Esophagus squamous epithelium (tissue), 5 donors: ENCODE data around the gene NANOS2. TPM values are rescaled to one million over a fixed set of nuclear protein-coding genes. Genes with fewer than 3 reads are reported as not detected.

Source experiments
- DNase-seq: peaks from one replicate; lab custom pipeline; 2025; lab: John Stamatoyannopoulos, UW
- H3K27ac ChIP-seq, 4 donors: fragments of 200-600 bp; sonication (generic); one replicate each; pipeline ENCODE4 v1.5.1; 2016 to 2019; ENCODE audit warnings: mild to moderate bottlenecking in 1 of 4
- H3K27me3 ChIP-seq, 4 donors: fragments of 200-600 bp; sonication (generic); 1 replicate in 3 of 4; 2 replicates in 1 of 4; pipeline versions ENCODE4 v1.5.1 to v1.6.0; 2017 to 2021; ENCODE audit warnings: antibody characterized with exemption in 1 of 4
- H3K36me3 ChIP-seq, 3 donors: fragments of 200-600 bp; sonication (generic); one replicate each; pipeline ENCODE4 v1.5.1; 2016 to 2019
- H3K4me1 ChIP-seq, 3 donors: fragments of 200-600 bp; sonication (generic); one replicate each; pipeline ENCODE4 v1.5.1; 2017 to 2019
- H3K4me3 ChIP-seq, 4 donors: fragments of 200-600 bp; sonication (generic); 1 replicate in 3 of 4; 2 replicates in 1 of 4; pipeline ENCODE4 v1.5.1; 2016 to 2019; ENCODE audit warnings: mild to moderate bottlenecking in 2 of 4, moderate library complexity in 1 of 4
- H3K9me3 ChIP-seq, 3 donors: fragments of 200-600 bp; sonication (generic); one replicate each; pipeline ENCODE4 v1.5.1; 2016 to 2019
- CTCF ChIP-seq, 6 experiments: fragments of 450-650 bp in 4 of 6; fragments of 200-600 bp in 2 of 6; sonication (generic) in 2 of 6; IDR thresholded peaks; one replicate each; pipeline ENCODE4 v1.5.1; 2016 to 2019; ENCODE audit warnings: antibody characterized with exemption in 6 of 6, mild to moderate bottlenecking in 4 of 6, moderate library complexity in 4 of 6
- POLR2A ChIP-seq, 4 donors: fragments of 450-650 bp; IDR thresholded peaks; one replicate each; pipeline ENCODE4 v1.6.1; 2017; ENCODE audit warnings: antibody characterized with exemption in 4 of 4, mild to moderate bottlenecking in 4 of 4, moderate library complexity in 3 of 4
- WGBS, 2 donors: methylation state at CpG; one replicate each; pipeline ENCODE4 v1.1.5; 2018; 5-methylcytosine and 5-hydroxymethylcytosine counted together
- intact Hi-C: fragments of 100-400 bp; cut with DNase I; formaldehyde crosslinking; loops from one replicate; pipeline ENCODE4 v1.15.0; 2022
- total RNA-seq, 4 donors: library from RNA; depleted of rRNA; stranded (reverse); fragments of >200 nt; gene quantifications; one replicate each; pipeline ENCODE4 v1.1.0, GENCODE V29; 2016
- donor health status: DM: yes; HTN: yes; CAD: no.

Gene NANOS2
- total RNA-seq, 4 donors from 2014 or later = not detected

GRCh38 chr19:45906221-45906620 is 8.4 kb downstream of the NANOS2 start:
- peaks cover 0 to 6% (median 0%) of the 10 kb centered on the region in 4 donors for H3K27me3 ChIP-seq
- peaks cover 6 to 19% (median 8%) of the 10 kb centered on the region in 3 donors for H3K4me1 ChIP-seq
- no peak overlapping the region for H3K27ac ChIP-seq
- no peak overlapping the region for H3K4me3 ChIP-seq
- no peak for DNase-seq
- WGBS, 2 donors = 71 to 91% methylated on average over 1 to 3 of the region's 3 CpGs
- H3K9me3 ChIP-seq = no peaks in the 10 kb centered on the region
- TF ChIP-seq POLR2A (IDR thresholded peaks at IDR 0.05) = no peak
- TF ChIP-seq CTCF (IDR thresholded peaks at IDR 0.05) = no peak
- intact Hi-C loops = no loop called here
- H3K36me3 ChIP-seq = no peaks in the 10 kb centered on the region

DNA sequence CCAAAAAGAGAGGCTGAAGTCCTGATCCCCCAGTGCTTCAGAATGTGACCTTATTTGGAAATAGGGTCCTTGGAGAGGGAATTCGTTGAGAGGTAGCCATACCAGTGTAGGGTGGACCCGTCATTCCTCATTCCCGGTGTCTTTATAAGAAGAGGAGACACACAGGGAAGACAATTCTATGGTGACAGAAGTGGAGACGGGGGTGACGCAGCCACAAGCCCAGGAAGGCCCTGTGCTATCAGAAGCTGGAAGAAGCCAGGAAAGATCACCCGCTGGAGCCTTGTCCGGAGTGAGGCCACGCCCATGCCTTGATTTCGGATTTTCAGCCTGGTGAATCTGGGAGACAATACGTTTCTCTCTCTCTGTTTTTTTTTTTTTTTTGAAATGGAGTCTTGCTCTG is 9.6 kb downstream of the NANOS2 start:
- intact Hi-C loops = no loop called here
- H3K27me3 ChIP-seq = no peaks in the 10 kb centered on the region
- WGBS, 2 donors = 74 to 90% methylated on average over 9 to 10 of the region's 10 CpGs
- DNase-seq = no peak
- peaks cover 16 to 31% (median 16%) of the 10 kb centered on the region in 3 donors for H3K4me1 ChIP-seq
- H3K4me3 ChIP-seq = no peak overlapping the region
- no peak overlapping the region for H3K27ac ChIP-seq
- no peak for TF ChIP-seq CTCF (IDR thresholded peaks at IDR 0.05)
- TF ChIP-seq POLR2A (IDR thresholded peaks at IDR 0.05) = no peak
- H3K9me3 ChIP-seq = no peaks in the 10 kb centered on the region
- peaks cover 0 to 4% (median 0%) of the 10 kb centered on the region in 3 donors for H3K36me3 ChIP-seq

DNA sequence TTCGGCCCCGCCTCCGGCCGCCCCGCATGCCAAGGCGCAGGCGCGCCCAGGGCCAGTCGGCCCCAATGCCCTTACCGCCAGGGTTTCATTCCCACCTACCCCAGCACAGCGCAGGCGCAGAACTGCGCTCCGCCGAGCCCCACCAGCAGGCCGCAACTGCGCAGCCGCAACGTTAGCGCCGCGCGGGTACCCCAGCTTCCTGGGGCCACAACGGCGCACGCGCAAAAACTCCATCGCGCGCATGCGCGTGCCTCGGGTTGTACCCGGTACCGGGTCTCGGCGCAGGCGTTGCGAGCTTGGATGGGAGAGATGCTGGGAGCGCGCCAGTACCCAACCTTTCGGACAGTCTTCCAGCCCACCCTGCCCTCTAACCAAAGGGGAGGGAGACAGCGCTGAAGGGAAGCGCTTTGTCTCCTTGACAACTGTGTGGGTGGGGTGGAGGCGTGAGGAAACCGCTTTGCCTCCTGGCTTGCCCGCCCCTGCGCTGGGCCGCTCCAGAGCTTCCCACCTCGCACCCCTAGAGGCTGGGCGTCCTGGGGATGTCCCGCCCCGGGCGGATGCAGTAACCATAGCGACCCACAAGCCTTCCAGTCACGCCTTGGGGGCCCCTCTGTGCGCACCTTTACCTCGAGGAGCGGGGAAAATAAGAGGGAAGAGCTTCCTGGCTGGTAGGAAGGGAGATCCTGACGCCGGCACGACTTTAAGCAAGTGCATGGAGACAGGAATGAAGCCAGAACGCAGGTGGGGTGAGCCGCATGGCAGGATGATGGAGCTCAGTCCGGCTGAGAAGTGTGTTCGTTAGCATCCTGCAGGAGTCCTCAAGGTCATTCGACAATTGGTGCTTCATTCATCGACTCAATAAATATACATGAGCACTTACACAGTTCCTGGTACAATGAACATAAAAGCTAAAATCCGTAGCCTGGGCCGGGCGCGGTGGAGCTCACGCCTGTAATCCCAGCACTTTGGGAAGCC is 11.6 kb downstream of the NANOS2 start:
- DNase-seq = peak; percentile 76
- peaks cover 0 to 25% (median 13%) of the 10 kb centered on the region in 3 donors for H3K36me3 ChIP-seq
- no peaks in the 10 kb centered on the region for H3K9me3 ChIP-seq
- H3K27me3 ChIP-seq = no peaks in the 10 kb centered on the region
- peak overlapping the region; percentile 67 to 86 (median 78) for H3K4me3 ChIP-seq
- peak overlapping the region; percentile 72 to 88 (median 86) for H3K27ac ChIP-seq
- H3K4me1 ChIP-seq = peaks cover 16 to 34% (median 16%) of the 10 kb centered on the region in 3 donors
- 2 to 11% methylated on average over 9 to 18 of the region's 73 CpGs for WGBS, 2 donors
- intact Hi-C loops = no loop called here
- TF ChIP-seq CTCF (IDR thresholded peaks at IDR 0.05) = peak in 1 of 6 experiments; percentile 60
- peak in 3 of 4 donors; percentile 15 to 75 (median 58) for TF ChIP-seq POLR2A (IDR thresholded peaks at IDR 0.05)

DNA sequence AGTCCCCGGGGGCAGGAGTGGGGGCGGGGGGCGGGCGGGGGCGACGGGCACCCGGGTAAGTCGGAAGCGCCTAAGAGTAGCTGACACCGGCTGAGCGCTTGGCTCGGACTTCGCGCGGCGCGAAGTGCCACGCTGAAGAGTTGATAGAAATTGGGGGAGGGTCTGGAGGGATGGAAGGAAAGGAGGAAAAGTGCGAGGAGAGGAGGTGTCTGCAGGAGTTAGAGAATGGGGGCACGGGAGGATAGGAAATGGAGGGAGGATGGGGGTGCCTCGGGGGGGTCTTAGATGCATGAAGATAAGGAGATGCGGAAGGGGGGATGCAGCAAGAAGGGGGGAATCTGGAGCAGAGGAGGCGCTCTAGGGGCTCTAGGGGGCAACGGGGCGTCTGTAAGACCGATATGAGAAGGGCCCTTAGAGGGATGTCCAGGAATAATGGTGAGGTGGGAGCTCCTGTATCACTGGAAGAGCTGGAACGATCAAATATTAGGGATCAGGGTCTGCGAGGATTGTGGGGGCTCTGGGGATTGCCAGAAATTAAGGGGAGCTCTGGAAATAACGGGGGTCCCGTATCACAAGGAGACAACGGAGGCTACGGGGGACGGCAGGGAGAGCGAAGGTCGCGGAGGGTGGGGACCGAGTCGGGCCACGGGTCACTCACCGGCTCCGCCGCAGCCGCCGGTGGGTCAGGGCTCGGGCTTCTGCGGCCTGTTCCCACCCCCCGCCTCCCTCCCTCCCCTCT is 12.5 kb downstream of the NANOS2 start, which contains the start of gene MYPOP:
Gene MYPOP, minus strand, starts transcription at position 702 of the 739 bp plus-strand sequence. CDS start 840 bp downstream, outside the sequence.
- 0 to 1% methylated on average over 34 to 44 of the region's 47 CpGs for WGBS, 2 donors
- Histone ChIP-seq H3K36me3 (peaks cover 0 to 34% (median 13%) of the 10 kb centered on the region in 3 donors), H3K27ac (peak within 1 kb of the TSS; percentile 72 to 88 (median 86)), H3K9me3 (no peaks in the 10 kb centered on the region), H3K4me3 (peak within 1 kb of the TSS; percentile 67 to 86 (median 78)), H3K27me3 (no peaks in the 10 kb centered on the region), H3K4me1 (peaks cover 16 to 34% (median 16%) of the 10 kb centered on the region in 3 donors)
- no peak for TF ChIP-seq CTCF (IDR thresholded peaks at IDR 0.05)
- no peak for TF ChIP-seq POLR2A (IDR thresholded peaks at IDR 0.05)
- intact Hi-C loops = no loop called here
- DNase-seq = no peak
